ENCODE data around the gene NOP9. TPM values are rescaled to one million over a fixed set of nuclear protein-coding genes. Genes with fewer than 3 reads are reported as not detected.

The NOP9 gene
- total RNA-seq, 6 experiments from 2014 or later: 25.4 to 31.1 (median 28.1) TPM

- peaks cover 25% of the 10 kb centered on the region for H3K4me1 Mint-ChIP-seq (ENCODE audit: low read depth)
- H3K9me3 Mint-ChIP-seq: no peaks in the 10 kb centered on the region
Measured at GRCh38 chr14:24314377-24315193, 14.9 kb downstream of the NOP9 start.

DNA sequence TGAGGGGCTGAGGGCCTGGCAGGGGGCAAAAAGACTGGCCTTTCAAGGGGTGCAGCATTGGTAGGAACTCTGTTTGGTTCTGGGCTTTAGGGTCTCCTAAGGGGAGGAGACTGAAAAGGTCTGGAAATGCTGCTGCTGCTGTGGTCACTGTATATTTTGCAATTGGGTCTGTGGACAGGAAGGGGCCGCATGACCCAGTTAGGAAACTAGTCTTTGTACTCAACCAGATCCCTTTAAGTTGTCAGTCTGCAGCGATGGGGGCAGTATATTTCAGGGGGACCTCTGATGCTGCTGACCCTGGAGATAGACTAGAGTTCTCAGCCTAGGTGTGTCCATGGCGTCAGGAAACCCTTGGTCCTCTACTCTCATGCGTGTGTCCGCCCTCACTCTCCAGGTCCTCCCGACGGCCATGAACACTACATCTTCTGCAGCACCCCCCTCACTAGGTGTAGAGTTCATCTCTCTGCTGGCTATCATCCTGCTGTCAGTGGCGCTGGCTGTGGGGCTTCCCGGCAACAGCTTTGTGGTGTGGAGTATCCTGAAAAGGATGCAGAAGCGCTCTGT is 15.7 kb downstream of the NOP9 start:
- Mint-ChIP-seq H3K27me3 (ENCODE audit: insufficient read depth) (peaks cover 24% of the 10 kb centered on the region), H3K9me3 (no peaks in the 10 kb centered on the region), H3K36me3 (ENCODE audit: low read depth) (no peaks in the 10 kb centered on the region), H3K27ac (no peak overlapping the region), H3K4me1 (ENCODE audit: low read depth) (peaks cover 17% of the 10 kb centered on the region), H3K4me3 (no peak overlapping the region)
- DNase-seq: no peak
- TF ChIP-seq, protein P1, sequence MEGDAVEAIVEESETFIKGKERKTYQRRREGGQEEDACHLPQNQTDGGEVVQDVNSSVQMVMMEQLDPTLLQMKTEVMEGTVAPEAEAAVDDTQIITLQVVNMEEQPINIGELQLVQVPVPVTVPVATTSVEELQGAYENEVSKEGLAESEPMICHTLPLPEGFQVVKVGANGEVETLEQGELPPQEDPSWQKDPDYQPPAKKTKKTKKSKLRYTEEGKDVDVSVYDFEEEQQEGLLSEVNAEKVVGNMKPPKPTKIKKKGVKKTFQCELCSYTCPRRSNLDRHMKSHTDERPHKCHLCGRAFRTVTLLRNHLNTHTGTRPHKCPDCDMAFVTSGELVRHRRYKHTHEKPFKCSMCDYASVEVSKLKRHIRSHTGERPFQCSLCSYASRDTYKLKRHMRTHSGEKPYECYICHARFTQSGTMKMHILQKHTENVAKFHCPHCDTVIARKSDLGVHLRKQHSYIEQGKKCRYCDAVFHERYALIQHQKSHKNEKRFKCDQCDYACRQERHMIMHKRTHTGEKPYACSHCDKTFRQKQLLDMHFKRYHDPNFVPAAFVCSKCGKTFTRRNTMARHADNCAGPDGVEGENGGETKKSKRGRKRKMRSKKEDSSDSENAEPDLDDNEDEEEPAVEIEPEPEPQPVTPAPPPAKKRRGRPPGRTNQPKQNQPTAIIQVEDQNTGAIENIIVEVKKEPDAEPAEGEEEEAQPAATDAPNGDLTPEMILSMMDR (IDR thresholded peaks at IDR 0.05): no peak

More at GRCh38 chr14:24314377-24315193, 14.9 kb downstream of the NOP9 start:
- TF ChIP-seq, protein P1 (IDR thresholded peaks at IDR 0.05): no peak
- H3K27me3 Mint-ChIP-seq (ENCODE audit: insufficient read depth): peaks cover 18% of the 10 kb centered on the region
- H3K36me3 Mint-ChIP-seq (ENCODE audit: low read depth): peaks cover under 1% of the 10 kb centered on the region
- no peak overlapping the region for H3K27ac Mint-ChIP-seq
- H3K4me3 Mint-ChIP-seq: no peak overlapping the region
- DNase-seq: no peak

GRCh38 chr14:24315807-24316596 is 16.4 kb downstream of the NOP9 start:
- Mint-ChIP-seq H3K4me3 (no peak overlapping the region), H3K4me1 (ENCODE audit: low read depth) (peaks cover 15% of the 10 kb centered on the region), H3K9me3 (no peaks in the 10 kb centered on the region), H3K27me3 (ENCODE audit: insufficient read depth) (peaks cover 26% of the 10 kb centered on the region), H3K36me3 (ENCODE audit: low read depth) (no peaks in the 10 kb centered on the region), H3K27ac (no peak overlapping the region)
- no peak for DNase-seq
- TF ChIP-seq, protein P1 (IDR thresholded peaks at IDR 0.05): no peak

DNA sequence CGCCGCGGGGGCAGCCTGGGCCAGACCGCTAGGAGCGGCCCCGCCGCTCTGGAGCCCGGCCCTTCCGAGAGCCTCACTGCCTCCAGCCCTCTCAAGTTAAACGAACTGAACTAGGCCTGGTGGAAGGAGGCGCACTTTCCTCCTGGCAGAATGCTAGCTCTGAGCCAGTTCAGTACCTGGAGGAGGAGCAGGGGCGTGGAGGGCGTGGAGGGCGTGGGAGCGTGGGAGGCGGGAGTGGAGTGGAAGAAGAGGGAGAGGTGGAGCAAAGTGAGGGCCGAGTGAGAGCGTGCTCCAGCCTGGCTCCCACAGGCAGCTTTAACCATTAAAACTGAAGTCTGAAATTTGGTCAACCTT is 16.9 kb downstream of the NOP9 start:
- Mint-ChIP-seq H3K4me3 (no peak overlapping the region), H3K4me1 (ENCODE audit: low read depth) (peaks cover 15% of the 10 kb centered on the region), H3K27me3 (ENCODE audit: insufficient read depth) (peaks cover 26% of the 10 kb centered on the region), H3K27ac (no peak overlapping the region), H3K9me3 (no peaks in the 10 kb centered on the region), H3K36me3 (ENCODE audit: low read depth) (no peaks in the 10 kb centered on the region)
- TF ChIP-seq, protein P1 (IDR thresholded peaks at IDR 0.05): no peak
- no peak for DNase-seq

GRCh38 chr14:24317141-24317928 is 17.7 kb downstream of the NOP9 start:
- Mint-ChIP-seq H3K4me1 (ENCODE audit: low read depth) (peaks cover 15% of the 10 kb centered on the region), H3K27ac (peak overlapping the region; percentile 67), H3K4me3 (no peak overlapping the region), H3K36me3 (ENCODE audit: low read depth) (no peaks in the 10 kb centered on the region), H3K27me3 (ENCODE audit: insufficient read depth) (peaks cover 26% of the 10 kb centered on the region), H3K9me3 (no peaks in the 10 kb centered on the region)
- TF ChIP-seq, protein P1 (IDR thresholded peaks at IDR 0.05): no peak
- DNase-seq: peak; percentile 45
